CD4-positive, CD25-positive, alpha-beta regulatory T cell (primary cell): Measurements from ENCODE around the gene CLDN8. TPM values are rescaled to one million over a fixed set of nuclear protein-coding genes. Genes with fewer than 3 reads are reported as not detected.

Experiments used
- ATAC-seq, 2 donors: fragments of 150-1000 bp; cut with Tn5 transposase; one replicate each; pipeline ENCODE4 v1.10.0; 2021; ENCODE audit warnings: low read depth in 2 of 2, moderate number of reproducible peaks in 2 of 2, moderate library complexity in 1 of 2
- DNase-seq, 3 donors: peaks; one replicate each; pipeline versions ENCODE4 v3.0.0 to v3.0.0-alpha.2; 2012 to 2022; ENCODE audit warnings: mixed read lengths in 1 of 3
- H3K27ac ChIP-seq: one replicate; pipeline ENCODE4 v1.7.0; 2013; ENCODE audit warnings: mild to moderate bottlenecking, low read length; ENCODE audit not compliant: insufficient read depth, poor library complexity, severe bottlenecking
- H3K27me3 ChIP-seq: one replicate; pipeline ENCODE4 v1.7.0; 2013; ENCODE audit warnings: low read length; ENCODE audit not compliant: control insufficient read depth, insufficient read depth
- H3K36me3 ChIP-seq: one replicate; pipeline ENCODE4 v1.7.0; 2013; ENCODE audit warnings: mild to moderate bottlenecking, low read length, moderate library complexity; ENCODE audit not compliant: control insufficient read depth, insufficient read depth
- H3K4me1 ChIP-seq: 2 replicates; pipeline ENCODE4 v1.7.0; 2013; ENCODE audit warnings: mild to moderate bottlenecking, low read length; ENCODE audit not compliant: insufficient read depth, control insufficient read depth, poor library complexity, severe bottlenecking
- H3K4me3 ChIP-seq: one replicate; pipeline ENCODE4 v1.7.0; 2013; ENCODE audit warnings: low read depth, mild to moderate bottlenecking, low read length, moderate library complexity
- H3K9me3 ChIP-seq, 2 experiments: 1 replicate in 1 of 2; 2 replicates in 1 of 2; pipeline ENCODE4 v1.7.0; 2013; ENCODE audit warnings: low read length in 2 of 2, mild to moderate bottlenecking in 1 of 2, moderate library complexity in 1 of 2; ENCODE audit not compliant: control insufficient read depth in 2 of 2
- H3K27ac Mint-ChIP-seq, 3 donors: one replicate each; pipeline ENCODE4 v1.8.0; 2020 to 2022; ENCODE audit warnings: mild to moderate bottlenecking in 3 of 3, mixed read lengths in 3 of 3, moderate library complexity in 2 of 3
- H3K27me3 Mint-ChIP-seq: one replicate; pipeline ENCODE4 v1.8.0; 2022; ENCODE audit warnings: mild to moderate bottlenecking, mixed read lengths
- H3K36me3 Mint-ChIP-seq: one replicate; pipeline ENCODE4 v1.8.0; 2020; ENCODE audit warnings: mixed read lengths
- H3K4me1 Mint-ChIP-seq, 4 donors: one replicate each; pipeline ENCODE4 v1.8.0; 2020 to 2022; ENCODE audit warnings: mixed read lengths in 4 of 4, mild to moderate bottlenecking in 1 of 4
- H3K4me3 Mint-ChIP-seq, 4 donors: one replicate each; pipeline ENCODE4 v1.8.0; 2020 to 2022; ENCODE audit warnings: mild to moderate bottlenecking in 4 of 4, mixed read lengths in 4 of 4, moderate library complexity in 3 of 4
- H3K9me3 Mint-ChIP-seq, 7 donors: one replicate each; pipeline ENCODE4 v1.8.0; 2020 to 2022; ENCODE audit warnings: mixed read lengths in 7 of 7, mild to moderate bottlenecking in 3 of 7, moderate library complexity in 2 of 7
- polyA plus RNA-seq, 4 donors: library from polyadenylated mRNA; unstranded; fragments of 300-500 nt; fragmentation: Illumina TruSeq; gene quantifications; one replicate each; pipeline ENCODE4 v1.2.3, GENCODE V29; 2021
- total RNA-seq: library from RNA; stranded (reverse); gene quantifications from one replicate; pipeline ENCODE4 v1.2.3, GENCODE V29; 2022

Gene CLDN8
- total and polyA plus RNA-seq, 5 donors from 2014 or later, result not detected

DNA sequence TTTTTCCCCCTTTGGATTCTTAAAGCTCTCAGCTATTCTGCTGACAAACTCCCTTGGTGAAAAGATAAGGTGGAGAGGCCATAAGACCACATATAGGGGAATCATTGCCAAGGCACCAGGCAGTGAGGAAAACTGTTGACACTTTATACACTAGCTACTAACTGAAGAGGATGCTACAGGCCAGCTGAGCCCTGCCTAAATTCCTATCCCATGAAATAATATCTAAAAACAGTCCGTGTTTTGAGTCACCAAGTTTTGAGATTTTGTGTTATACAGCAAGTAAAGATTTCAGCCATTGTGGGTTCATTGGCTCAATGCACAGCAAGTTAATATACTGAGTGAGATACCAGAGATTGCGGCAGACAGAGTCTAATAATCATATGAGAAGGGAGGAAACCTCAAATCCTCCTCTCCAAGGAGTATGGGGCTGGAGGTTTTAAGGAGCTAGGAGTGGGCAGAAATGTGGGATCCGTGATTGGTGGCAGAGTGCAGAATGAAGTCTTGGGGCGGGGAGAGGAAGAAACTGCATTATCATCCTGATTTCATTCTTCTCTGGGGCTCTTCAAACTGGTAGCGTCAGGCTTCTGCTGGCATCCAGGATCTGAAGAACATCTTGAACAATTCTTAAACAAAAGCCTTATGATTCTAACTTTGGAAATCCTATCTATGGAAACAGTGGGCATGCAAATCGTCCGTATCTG lies 9.2 kb downstream of the CLDN8 start:
- Histone ChIP-seq H3K36me3 (no peaks in the 10 kb centered on the region), H3K27me3 (no peaks in the 10 kb centered on the region), H3K27ac (no peak overlapping the region), H3K9me3 (no peaks in the 10 kb centered on the region), H3K4me3 (no peak overlapping the region), H3K4me1 (no peaks in the 10 kb centered on the region)
- Mint-ChIP-seq H3K36me3 (no peaks in the 10 kb centered on the region), H3K4me3 (no peak overlapping the region), H3K4me1 (no peaks in the 10 kb centered on the region), H3K27me3 (no peaks in the 10 kb centered on the region), H3K9me3 (peaks cover 0 to 8% (median 0%) of the 10 kb centered on the region in 7 donors), H3K27ac (no peak overlapping the region)
- ATAC-seq (no peak), DNase-seq (no peak)

DNA sequence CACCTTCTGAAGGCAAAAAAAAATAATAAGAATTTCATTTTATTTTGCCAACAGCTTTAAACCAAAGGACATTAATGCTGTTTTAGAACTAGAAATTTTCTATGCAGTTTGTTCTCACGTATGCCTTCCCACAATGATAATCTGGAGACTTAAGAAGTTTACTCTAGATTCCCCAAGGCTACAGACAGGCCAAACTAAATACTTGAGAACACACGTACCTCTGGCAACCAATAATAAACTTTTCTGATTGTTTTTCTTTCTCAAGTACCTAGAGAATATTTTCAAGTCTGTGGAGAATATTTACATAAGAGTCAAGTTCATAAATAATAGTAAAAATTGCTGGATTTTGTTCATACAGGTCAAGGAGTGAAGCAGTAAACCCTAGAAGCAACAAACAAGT lies 15.9 kb downstream of the CLDN8 start:
- Mint-ChIP-seq H3K27me3 (no peaks in the 10 kb centered on the region), H3K4me1 (no peaks in the 10 kb centered on the region), H3K27ac (no peak overlapping the region), H3K9me3 (peaks cover 0 to 7% (median 1%) of the 10 kb centered on the region in 7 donors), H3K36me3 (no peaks in the 10 kb centered on the region), H3K4me3 (no peak overlapping the region)
- Histone ChIP-seq H3K9me3 (no peaks in the 10 kb centered on the region), H3K27me3 (no peaks in the 10 kb centered on the region), H3K4me1 (no peaks in the 10 kb centered on the region), H3K4me3 (no peak overlapping the region), H3K36me3 (no peaks in the 10 kb centered on the region), H3K27ac (no peak overlapping the region)
- ATAC-seq, result no peak
- no peak for DNase-seq

DNA sequence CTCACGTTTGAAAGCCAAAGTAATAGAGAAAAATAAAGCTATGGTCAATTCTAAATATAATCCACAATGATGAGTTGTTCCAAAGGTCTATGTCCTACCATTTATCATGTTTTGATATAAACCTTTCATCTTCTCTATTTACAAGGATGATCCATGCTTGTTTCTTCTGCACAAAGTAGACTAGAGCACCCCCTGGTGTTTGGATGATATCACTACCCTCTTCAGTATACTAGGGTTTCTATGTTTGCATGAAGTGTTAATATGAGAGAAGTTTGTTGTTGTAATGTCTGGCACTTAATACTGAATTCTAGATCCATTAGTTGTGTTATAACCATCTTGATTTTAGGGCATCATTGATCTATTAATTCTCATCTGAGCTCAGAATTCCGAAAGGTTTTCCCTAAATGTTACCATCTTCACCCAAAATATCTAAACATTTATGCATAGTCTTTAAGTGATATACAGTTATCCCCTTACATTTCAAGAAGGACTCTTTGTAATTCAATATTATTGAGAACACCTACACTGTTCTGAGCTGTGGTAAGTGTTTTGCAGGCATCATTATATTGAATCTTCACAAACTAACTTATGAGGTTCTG lies 21.1 kb downstream of the CLDN8 start:
- Mint-ChIP-seq H3K9me3 (peaks cover 0 to 5% (median 1%) of the 10 kb centered on the region in 7 donors), H3K27me3 (no peaks in the 10 kb centered on the region), H3K36me3 (no peaks in the 10 kb centered on the region), H3K4me3 (no peak overlapping the region), H3K27ac (no peak overlapping the region), H3K4me1 (no peaks in the 10 kb centered on the region)
- ATAC-seq (no peak), DNase-seq (peak in 1 of 3 donors; percentile 44)
- H3K36me3 ChIP-seq, result no peaks in the 10 kb centered on the region
- H3K27ac ChIP-seq, result no peak overlapping the region
- H3K27me3 ChIP-seq, result no peaks in the 10 kb centered on the region
- H3K9me3 ChIP-seq, result no peaks in the 10 kb centered on the region
- no peak overlapping the region for H3K4me3 ChIP-seq
- no peaks in the 10 kb centered on the region for H3K4me1 ChIP-seq

DNA sequence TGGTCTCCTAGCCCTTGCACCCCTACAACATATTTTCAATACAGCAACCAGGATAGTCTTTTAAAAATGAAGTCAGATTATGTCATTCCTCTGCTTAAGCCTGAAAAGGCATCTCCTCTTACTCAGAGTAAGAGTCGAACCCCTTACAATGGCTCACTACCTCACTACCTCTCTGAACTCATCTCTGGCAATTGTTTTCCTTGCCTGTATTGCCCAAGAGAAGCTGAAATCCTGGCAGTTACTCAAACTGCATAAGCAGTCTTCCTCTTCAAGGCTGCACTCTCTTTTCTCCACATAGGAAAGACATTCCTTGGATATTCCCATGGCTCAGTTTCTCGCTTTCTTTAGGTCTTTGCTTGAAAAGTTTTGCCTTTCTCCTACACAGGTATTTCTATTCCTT lies 22.7 kb downstream of the CLDN8 start:
- no peak for ATAC-seq
- Mint-ChIP-seq H3K4me3 (no peak overlapping the region), H3K36me3 (no peaks in the 10 kb centered on the region), H3K4me1 (no peaks in the 10 kb centered on the region), H3K9me3 (peaks cover 0 to 5% (median 0%) of the 10 kb centered on the region in 7 donors), H3K27ac (no peak overlapping the region), H3K27me3 (no peaks in the 10 kb centered on the region)
- H3K4me1 ChIP-seq, result no peaks in the 10 kb centered on the region
- no peak overlapping the region for H3K4me3 ChIP-seq
- H3K36me3 ChIP-seq, result no peaks in the 10 kb centered on the region
- no peak overlapping the region for H3K27ac ChIP-seq
- no peak for DNase-seq
- H3K27me3 ChIP-seq, result no peaks in the 10 kb centered on the region
- H3K9me3 ChIP-seq, result no peaks in the 10 kb centered on the region

DNA sequence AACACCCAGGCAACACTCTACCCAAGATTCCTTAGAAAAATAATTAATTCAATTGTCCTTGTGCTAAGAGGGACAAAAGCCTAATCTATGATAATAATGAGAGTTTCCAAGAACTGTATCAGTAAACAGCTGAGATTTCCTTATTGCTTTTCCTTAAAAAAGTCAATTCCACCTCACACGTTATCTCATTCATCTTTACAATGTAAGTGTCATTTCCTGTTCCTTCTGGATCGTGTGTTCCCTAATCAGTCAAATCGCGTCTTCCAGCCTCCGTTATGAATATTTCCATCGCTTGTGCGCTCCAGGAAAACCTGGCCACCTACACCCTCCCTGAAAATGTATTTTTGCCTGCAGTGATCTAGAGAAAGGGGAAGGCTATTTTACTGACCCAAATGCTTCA lies 25.3 kb downstream of the CLDN8 start:
- Histone ChIP-seq H3K27me3 (no peaks in the 10 kb centered on the region), H3K4me3 (no peak overlapping the region), H3K36me3 (no peaks in the 10 kb centered on the region), H3K27ac (no peak overlapping the region), H3K9me3 (no peaks in the 10 kb centered on the region), H3K4me1 (no peaks in the 10 kb centered on the region)
- no peak overlapping the region for H3K27ac Mint-ChIP-seq
- ATAC-seq, result no peak
- H3K27me3 Mint-ChIP-seq, result no peaks in the 10 kb centered on the region
- no peaks in the 10 kb centered on the region for H3K36me3 Mint-ChIP-seq
- peaks cover 0 to 5% (median 0%) of the 10 kb centered on the region in 7 donors for H3K9me3 Mint-ChIP-seq
- no peaks in the 10 kb centered on the region for H3K4me1 Mint-ChIP-seq
- H3K4me3 Mint-ChIP-seq, result no peak overlapping the region
- DNase-seq, result no peak

DNA sequence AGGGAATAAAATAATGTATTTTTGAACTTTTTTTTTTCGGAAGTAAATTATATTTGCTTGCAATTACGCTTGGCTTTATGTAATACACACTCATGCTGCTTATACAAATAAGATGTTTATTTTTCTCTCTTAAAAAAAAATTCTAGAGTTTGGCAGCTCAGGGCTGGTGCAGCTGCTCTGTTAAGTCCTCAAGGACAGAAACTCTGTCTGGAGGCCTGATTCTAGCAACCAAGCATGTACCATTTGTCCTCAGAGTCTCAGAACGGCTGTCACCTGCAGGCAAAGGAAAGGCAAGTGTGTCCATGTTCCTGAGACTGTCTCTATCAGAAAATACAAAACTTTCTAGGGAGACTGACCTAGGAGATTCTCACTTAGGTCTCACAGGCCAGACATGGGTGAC lies 26.1 kb downstream of the CLDN8 start:
- H3K4me1 Mint-ChIP-seq, result no peaks in the 10 kb centered on the region
- peaks cover 0 to 5% (median 0%) of the 10 kb centered on the region in 7 donors for H3K9me3 Mint-ChIP-seq
- DNase-seq, result no peak
- no peak for ATAC-seq
- no peak overlapping the region for H3K27ac Mint-ChIP-seq
- no peaks in the 10 kb centered on the region for H3K36me3 ChIP-seq
- no peaks in the 10 kb centered on the region for H3K36me3 Mint-ChIP-seq
- no peak overlapping the region for H3K4me3 Mint-ChIP-seq
- H3K27me3 ChIP-seq, result no peaks in the 10 kb centered on the region
- H3K27ac ChIP-seq, result no peak overlapping the region
- no peak overlapping the region for H3K4me3 ChIP-seq
- no peaks in the 10 kb centered on the region for H3K9me3 ChIP-seq
- H3K27me3 Mint-ChIP-seq, result no peaks in the 10 kb centered on the region
- H3K4me1 ChIP-seq, result no peaks in the 10 kb centered on the region

DNA sequence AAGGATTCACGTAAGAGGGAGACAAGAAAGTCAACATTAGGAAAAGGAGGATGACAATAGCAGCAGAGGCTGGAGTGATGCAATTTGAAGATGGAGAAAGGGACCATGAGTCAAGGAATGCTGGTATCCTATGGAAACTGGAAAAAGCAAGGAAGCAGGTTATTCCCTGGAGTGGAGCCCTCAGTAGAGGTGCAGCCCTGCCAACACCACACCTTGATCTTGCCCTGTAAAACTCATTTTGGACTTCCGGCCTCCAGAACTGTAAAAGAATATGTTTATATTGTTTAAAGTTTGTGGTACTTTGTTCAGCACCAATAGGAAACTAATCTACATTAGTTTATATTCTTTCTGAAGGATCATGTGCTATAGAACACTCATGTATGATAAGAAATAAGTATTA lies 29.7 kb downstream of the CLDN8 start:
- Mint-ChIP-seq H3K4me3 (no peak overlapping the region), H3K9me3 (peaks cover 0 to 2% (median 0%) of the 10 kb centered on the region in 7 donors), H3K4me1 (no peaks in the 10 kb centered on the region), H3K36me3 (no peaks in the 10 kb centered on the region), H3K27me3 (no peaks in the 10 kb centered on the region), H3K27ac (no peak overlapping the region)
- ATAC-seq (no peak), DNase-seq (no peak)
- no peak overlapping the region for H3K27ac ChIP-seq
- H3K4me3 ChIP-seq, result no peak overlapping the region
- H3K4me1 ChIP-seq, result no peaks in the 10 kb centered on the region
- no peaks in the 10 kb centered on the region for H3K9me3 ChIP-seq
- H3K36me3 ChIP-seq, result no peaks in the 10 kb centered on the region
- H3K27me3 ChIP-seq, result no peaks in the 10 kb centered on the region

DNA sequence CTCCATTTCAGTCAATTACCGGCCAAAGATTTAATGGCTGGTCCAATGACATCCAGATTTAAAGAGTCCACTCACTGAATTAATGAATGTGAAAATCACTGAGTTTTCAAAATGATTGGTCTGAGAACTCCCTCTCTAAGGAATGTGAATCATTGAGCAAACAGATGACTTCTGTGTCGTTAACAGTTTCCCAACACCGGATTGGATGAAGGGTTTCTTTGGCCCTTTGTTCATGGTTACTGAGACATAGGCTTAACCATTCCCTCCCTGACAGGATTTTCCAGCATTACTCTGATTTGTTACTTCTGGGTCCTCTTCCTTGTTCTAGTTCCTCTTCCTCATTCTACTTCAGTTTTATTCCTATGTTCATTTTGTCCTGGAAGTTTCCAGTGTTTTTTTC lies 47.8 kb downstream of the CLDN8 start:
- Mint-ChIP-seq H3K36me3 (no peaks in the 10 kb centered on the region), H3K4me3 (no peak overlapping the region), H3K27me3 (no peaks in the 10 kb centered on the region), H3K9me3 (peaks cover 0 to 5% (median 3%) of the 10 kb centered on the region in 7 donors), H3K4me1 (no peaks in the 10 kb centered on the region), H3K27ac (no peak overlapping the region)
- H3K27me3 ChIP-seq, result no peaks in the 10 kb centered on the region
- no peaks in the 10 kb centered on the region for H3K36me3 ChIP-seq
- no peaks in the 10 kb centered on the region for H3K9me3 ChIP-seq
- DNase-seq, result no peak
- H3K4me3 ChIP-seq, result no peak overlapping the region
- H3K27ac ChIP-seq, result no peak overlapping the region
- ATAC-seq, result no peak
- H3K4me1 ChIP-seq, result no peaks in the 10 kb centered on the region
